BLaER1 (cell line): ENCODE results near the gene GMPR.

Experiments
- H3K27ac ChIP-seq: shearing (Covaris generic); formaldehyde crosslinking; 2 replicates; pipeline ENCODE4 v1.8.1; 2022
- H3K27me3 ChIP-seq: shearing (Covaris generic); formaldehyde crosslinking; 2 replicates; pipeline ENCODE4 v1.8.1; 2022
- H3K36me3 ChIP-seq: shearing (Covaris generic); formaldehyde crosslinking; 2 replicates; pipeline ENCODE4 v1.8.1; 2022
- H3K4me1 ChIP-seq: shearing (Covaris generic); formaldehyde crosslinking; 2 replicates; pipeline ENCODE4 v1.8.1; 2022
- H3K4me2 ChIP-seq: shearing (Covaris generic); formaldehyde crosslinking; 2 replicates; pipeline ENCODE4 v1.8.1; 2022
- H3K4me3 ChIP-seq: shearing (Covaris generic); formaldehyde crosslinking; 2 replicates; pipeline ENCODE4 v1.8.1; 2022
- H3K9ac ChIP-seq: shearing (Covaris generic); formaldehyde crosslinking; 2 replicates; pipeline ENCODE4 v1.8.1; 2022
- H3K9me3 ChIP-seq: shearing (Covaris generic); formaldehyde crosslinking; 2 replicates; pipeline ENCODE4 v1.8.1; 2022
- H4K20me1 ChIP-seq: shearing (Covaris generic); formaldehyde crosslinking; 2 replicates; pipeline ENCODE4 v1.8.1; 2022
- Cebpa-rat ChIP-seq: shearing (Covaris generic); IDR thresholded peaks from 2 replicates; pipeline ENCODE4 v1.8.1; 2022

The GMPR gene

GRCh38 chr6:16238963-16239797 is 793 bp downstream of the GMPR start:
- Histone ChIP-seq H3K9me3 (no peaks in the 10 kb centered on the region), H3K9ac (peak overlapping the region; percentile 57), H3K4me3 (peak overlapping the region; percentile 69), H3K27me3 (peaks cover 30% of the 10 kb centered on the region), H4K20me1 (peaks cover 6% of the 10 kb centered on the region; the same call in 1 of the 2 replicates), H3K4me1 (peaks cover 44% of the 10 kb centered on the region), H3K27ac (no peak overlapping the region), H3K36me3 (no peaks in the 10 kb centered on the region), H3K4me2 (peak overlapping the region; percentile 97)
- no peak for TF ChIP-seq Cebpa-rat

GRCh38 chr6:16239798-16240123 is 1.4 kb downstream of the GMPR start:
- peaks cover 30% of the 10 kb centered on the region for H3K27me3 ChIP-seq
- TF ChIP-seq Cebpa-rat: no peak
- no peak overlapping the region for H3K9ac ChIP-seq
- no peak overlapping the region for H3K4me3 ChIP-seq
- H3K4me2 ChIP-seq: peak overlapping the region; percentile 97; the same call in 1 of the 2 replicates
- H3K9me3 ChIP-seq: no peaks in the 10 kb centered on the region
- no peak overlapping the region for H3K27ac ChIP-seq
- peaks cover 6% of the 10 kb centered on the region; the same call in 1 of the 2 replicates for H4K20me1 ChIP-seq
- no peaks in the 10 kb centered on the region for H3K36me3 ChIP-seq
- peaks cover 45% of the 10 kb centered on the region for H3K4me1 ChIP-seq

- H3K4me1 ChIP-seq: peaks cover 46% of the 10 kb centered on the region
- no peak overlapping the region for H3K4me2 ChIP-seq
- peaks cover 30% of the 10 kb centered on the region for H3K27me3 ChIP-seq
- peaks cover 6% of the 10 kb centered on the region; the same call in 1 of the 2 replicates for H4K20me1 ChIP-seq
- no peak overlapping the region for H3K4me3 ChIP-seq
- H3K9me3 ChIP-seq: no peaks in the 10 kb centered on the region
- H3K27ac ChIP-seq: no peak overlapping the region
- TF ChIP-seq Cebpa-rat: no peak
- H3K36me3 ChIP-seq: no peaks in the 10 kb centered on the region
- H3K9ac ChIP-seq: no peak overlapping the region
Measured at GRCh38 chr6:16240589-16241320, 2.4 kb downstream of the GMPR start.

GRCh38 chr6:16241321-16241689 is 2.9 kb downstream of the GMPR start:
- TF ChIP-seq Cebpa-rat: no peak
- H3K27me3 ChIP-seq: peaks cover 30% of the 10 kb centered on the region
- peaks cover 6% of the 10 kb centered on the region; the same call in 1 of the 2 replicates for H4K20me1 ChIP-seq
- H3K36me3 ChIP-seq: no peaks in the 10 kb centered on the region
- H3K4me1 ChIP-seq: peaks cover 41% of the 10 kb centered on the region
- no peak overlapping the region for H3K4me2 ChIP-seq
- no peak overlapping the region for H3K27ac ChIP-seq
- no peak overlapping the region for H3K4me3 ChIP-seq
- no peaks in the 10 kb centered on the region for H3K9me3 ChIP-seq
- H3K9ac ChIP-seq: no peak overlapping the region

GRCh38 chr6:16243055-16243454 is 4.7 kb downstream of the GMPR start:
- Histone ChIP-seq H3K9me3 (no peaks in the 10 kb centered on the region), H3K4me2 (no peak overlapping the region), H3K4me3 (no peak overlapping the region), H3K27me3 (peaks cover 22% of the 10 kb centered on the region), H4K20me1 (peaks cover 6% of the 10 kb centered on the region; the same call in 1 of the 2 replicates), H3K36me3 (no peaks in the 10 kb centered on the region), H3K9ac (no peak overlapping the region), H3K4me1 (peaks cover 23% of the 10 kb centered on the region), H3K27ac (no peak overlapping the region)
- TF ChIP-seq Cebpa-rat: no peak

- no peak overlapping the region for H3K4me2 ChIP-seq
- H3K4me3 ChIP-seq: no peak overlapping the region
- H4K20me1 ChIP-seq: peaks cover 6% of the 10 kb centered on the region; the same call in 1 of the 2 replicates
- H3K4me1 ChIP-seq: peaks cover 17% of the 10 kb centered on the region
- H3K27ac ChIP-seq: no peak overlapping the region
- H3K9me3 ChIP-seq: no peaks in the 10 kb centered on the region
- peaks cover 16% of the 10 kb centered on the region for H3K27me3 ChIP-seq
- no peak for TF ChIP-seq Cebpa-rat
- H3K9ac ChIP-seq: no peak overlapping the region
- no peaks in the 10 kb centered on the region for H3K36me3 ChIP-seq
Measured at GRCh38 chr6:16243664-16244063, 5.3 kb downstream of the GMPR start.

GRCh38 chr6:16244446-16244845 is 6.1 kb downstream of the GMPR start:
- Histone ChIP-seq H3K4me2 (no peak overlapping the region), H3K4me1 (peaks cover 9% of the 10 kb centered on the region), H3K4me3 (no peak overlapping the region), H4K20me1 (peaks cover under 1% of the 10 kb centered on the region; the same call in 1 of the 2 replicates), H3K9ac (no peak overlapping the region), H3K27me3 (peaks cover 9% of the 10 kb centered on the region), H3K9me3 (no peaks in the 10 kb centered on the region), H3K36me3 (no peaks in the 10 kb centered on the region), H3K27ac (no peak overlapping the region)
- TF ChIP-seq Cebpa-rat: no peak

- H3K9ac ChIP-seq: no peak overlapping the region
- peaks cover 6% of the 10 kb centered on the region; the same call in 1 of the 2 replicates for H3K4me1 ChIP-seq
- H4K20me1 ChIP-seq: no peaks in the 10 kb centered on the region
- H3K4me2 ChIP-seq: no peak overlapping the region
- no peaks in the 10 kb centered on the region for H3K9me3 ChIP-seq
- no peaks in the 10 kb centered on the region for H3K36me3 ChIP-seq
- H3K27ac ChIP-seq: no peak overlapping the region
- peaks cover 3% of the 10 kb centered on the region; the same call in 1 of the 2 replicates for H3K27me3 ChIP-seq
- H3K4me3 ChIP-seq: no peak overlapping the region
- TF ChIP-seq Cebpa-rat: no peak
Measured at GRCh38 chr6:16244869-16245451, 6.6 kb downstream of the GMPR start.

GRCh38 chr6:16248271-16248853 is 10.0 kb downstream of the GMPR start:
- H4K20me1 ChIP-seq: no peaks in the 10 kb centered on the region
- TF ChIP-seq Cebpa-rat: no peak
- H3K27me3 ChIP-seq: no peaks in the 10 kb centered on the region
- H3K36me3 ChIP-seq: no peaks in the 10 kb centered on the region
- no peak overlapping the region for H3K27ac ChIP-seq
- no peak overlapping the region for H3K9ac ChIP-seq
- H3K9me3 ChIP-seq: no peaks in the 10 kb centered on the region
- no peak overlapping the region for H3K4me2 ChIP-seq
- no peak overlapping the region for H3K4me3 ChIP-seq
- peaks cover 6% of the 10 kb centered on the region; the same call in 1 of the 2 replicates for H3K4me1 ChIP-seq
